Measurements from ENCODE around the gene TRAF1.

- TF ChIP-seq ZNF263 (CRISPR knock-in tag; IDR thresholded peaks at IDR 0.05; ENCODE audit: low read depth) (no peak), NFYB (CRISPR knock-in tag; conservative IDR thresholded peaks at IDR 0.05; ENCODE audit: low read depth) (no peak), ZNF138 (CRISPR knock-in tag; conservative IDR thresholded peaks at IDR 0.05) (no peak)
- TF ChIP-seq, protein P1, sequence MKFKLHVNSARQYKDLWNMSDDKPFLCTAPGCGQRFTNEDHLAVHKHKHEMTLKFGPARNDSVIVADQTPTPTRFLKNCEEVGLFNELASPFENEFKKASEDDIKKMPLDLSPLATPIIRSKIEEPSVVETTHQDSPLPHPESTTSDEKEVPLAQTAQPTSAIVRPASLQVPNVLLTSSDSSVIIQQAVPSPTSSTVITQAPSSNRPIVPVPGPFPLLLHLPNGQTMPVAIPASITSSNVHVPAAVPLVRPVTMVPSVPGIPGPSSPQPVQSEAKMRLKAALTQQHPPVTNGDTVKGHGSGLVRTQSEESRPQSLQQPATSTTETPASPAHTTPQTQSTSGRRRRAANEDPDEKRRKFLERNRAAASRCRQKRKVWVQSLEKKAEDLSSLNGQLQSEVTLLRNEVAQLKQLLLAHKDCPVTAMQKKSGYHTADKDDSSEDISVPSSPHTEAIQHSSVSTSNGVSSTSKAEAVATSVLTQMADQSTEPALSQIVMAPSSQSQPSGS (CRISPR knock-in tag; IDR thresholded peaks at IDR 0.05; ENCODE audit: borderline replicate concordance, low read depth), result no peak
- TF ChIP-seq, protein P2, sequence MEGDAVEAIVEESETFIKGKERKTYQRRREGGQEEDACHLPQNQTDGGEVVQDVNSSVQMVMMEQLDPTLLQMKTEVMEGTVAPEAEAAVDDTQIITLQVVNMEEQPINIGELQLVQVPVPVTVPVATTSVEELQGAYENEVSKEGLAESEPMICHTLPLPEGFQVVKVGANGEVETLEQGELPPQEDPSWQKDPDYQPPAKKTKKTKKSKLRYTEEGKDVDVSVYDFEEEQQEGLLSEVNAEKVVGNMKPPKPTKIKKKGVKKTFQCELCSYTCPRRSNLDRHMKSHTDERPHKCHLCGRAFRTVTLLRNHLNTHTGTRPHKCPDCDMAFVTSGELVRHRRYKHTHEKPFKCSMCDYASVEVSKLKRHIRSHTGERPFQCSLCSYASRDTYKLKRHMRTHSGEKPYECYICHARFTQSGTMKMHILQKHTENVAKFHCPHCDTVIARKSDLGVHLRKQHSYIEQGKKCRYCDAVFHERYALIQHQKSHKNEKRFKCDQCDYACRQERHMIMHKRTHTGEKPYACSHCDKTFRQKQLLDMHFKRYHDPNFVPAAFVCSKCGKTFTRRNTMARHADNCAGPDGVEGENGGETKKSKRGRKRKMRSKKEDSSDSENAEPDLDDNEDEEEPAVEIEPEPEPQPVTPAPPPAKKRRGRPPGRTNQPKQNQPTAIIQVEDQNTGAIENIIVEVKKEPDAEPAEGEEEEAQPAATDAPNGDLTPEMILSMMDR (IDR thresholded peaks at IDR 0.05), result no peak
- TF ChIP-seq, protein P3, sequence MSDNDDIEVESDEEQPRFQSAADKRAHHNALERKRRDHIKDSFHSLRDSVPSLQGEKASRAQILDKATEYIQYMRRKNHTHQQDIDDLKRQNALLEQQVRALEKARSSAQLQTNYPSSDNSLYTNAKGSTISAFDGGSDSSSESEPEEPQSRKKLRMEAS (CRISPR knock-in tag; IDR thresholded peaks at IDR 0.05), result no peak
Measured at GRCh38 chr9:120960001-120960400, 33.4 kb upstream of the TRAF1 start.

Data from WTC11 (cell line).